Testis (tissue), 3 donors: Measurements from ENCODE around the gene JAKMIP3. TPM values are rescaled to one million over a fixed set of nuclear protein-coding genes. Genes with fewer than 3 reads are reported as not detected.

Experiments
- DNase-seq: peaks from one replicate; pipeline ENCODE4 v3.0.0-alpha.2; 2019
- H3K27ac ChIP-seq, 2 donors: fragments of 200-600 bp; sonication (generic); one replicate each; pipeline ENCODE4 v1.5.1; 2019
- H3K27me3 ChIP-seq: fragments of 200-600 bp; sonication (generic); one replicate; pipeline ENCODE4 v1.5.1; 2019
- H3K36me3 ChIP-seq: fragments of 200-600 bp; sonication (generic); one replicate; pipeline ENCODE4 v1.5.1; 2017; ENCODE audit warnings: low read depth; ENCODE audit errors: missing control alignments
- H3K4me1 ChIP-seq: fragments of 200-600 bp; sonication (generic); one replicate; pipeline ENCODE4 v1.5.1; 2019
- H3K4me3 ChIP-seq, 2 donors: fragments of 200-600 bp; sonication (generic); one replicate each; pipeline ENCODE4 v1.5.1; 2017 to 2019
- H3K9me3 ChIP-seq: fragments of 200-600 bp; sonication (generic); one replicate; pipeline ENCODE4 v1.5.1; 2017
- POLR2A ChIP-seq: fragments of 450-650 bp; IDR thresholded peaks from one replicate; pipeline ENCODE4 v1.6.1; 2017; ENCODE audit warnings: antibody characterized with exemption, mild to moderate bottlenecking, moderate library complexity
- WGBS, 2 donors: methylation state at CpG; one replicate each; pipeline ENCODE4 v1.1.5; 2018; 5-methylcytosine and 5-hydroxymethylcytosine counted together
- intact Hi-C: fragments of 100-400 bp; cut with DNase I; formaldehyde crosslinking; loops from one replicate; pipeline ENCODE4 v1.15.1; 2023; ENCODE audit warnings: low total_unique reads
- polyA plus RNA-seq: library from polyadenylated mRNA; stranded (reverse); fragments of 350-450 nt; fragmentation: Illumina TruSeq; extraction: RNeasy Lipid Tissue Mini Kit (QIAGEN cat#74804); gene quantifications from one replicate; pipeline ENCODE4 v1.2.3, GENCODE V29; 2014; ENCODE audit warnings: low read depth, low replicate concordance; ENCODE audit not compliant: insufficient read depth
- total RNA-seq, 2 donors: library from RNA; depleted of rRNA; stranded (reverse); fragments of >200 nt; gene quantifications; one replicate each; pipeline ENCODE4 v1.2.3, GENCODE V29; 2016
- TF ChIP-seq, protein P1 (sequence below), 3 experiments: fragments of 450-650 bp in 2 of 3; fragments of 200-600 bp in 1 of 3; sonication (generic) in 1 of 3; IDR thresholded peaks; one replicate each; pipeline ENCODE4 v1.5.1; 2016 to 2019; ENCODE audit warnings: antibody characterized with exemption in 3 of 3, mild to moderate bottlenecking in 2 of 3, moderate library complexity in 1 of 3

The JAKMIP3 gene
- total and polyA plus RNA-seq, 3 donors from 2014 or later = 1.3 to 4.6 (median 3.3) TPM

DNA sequence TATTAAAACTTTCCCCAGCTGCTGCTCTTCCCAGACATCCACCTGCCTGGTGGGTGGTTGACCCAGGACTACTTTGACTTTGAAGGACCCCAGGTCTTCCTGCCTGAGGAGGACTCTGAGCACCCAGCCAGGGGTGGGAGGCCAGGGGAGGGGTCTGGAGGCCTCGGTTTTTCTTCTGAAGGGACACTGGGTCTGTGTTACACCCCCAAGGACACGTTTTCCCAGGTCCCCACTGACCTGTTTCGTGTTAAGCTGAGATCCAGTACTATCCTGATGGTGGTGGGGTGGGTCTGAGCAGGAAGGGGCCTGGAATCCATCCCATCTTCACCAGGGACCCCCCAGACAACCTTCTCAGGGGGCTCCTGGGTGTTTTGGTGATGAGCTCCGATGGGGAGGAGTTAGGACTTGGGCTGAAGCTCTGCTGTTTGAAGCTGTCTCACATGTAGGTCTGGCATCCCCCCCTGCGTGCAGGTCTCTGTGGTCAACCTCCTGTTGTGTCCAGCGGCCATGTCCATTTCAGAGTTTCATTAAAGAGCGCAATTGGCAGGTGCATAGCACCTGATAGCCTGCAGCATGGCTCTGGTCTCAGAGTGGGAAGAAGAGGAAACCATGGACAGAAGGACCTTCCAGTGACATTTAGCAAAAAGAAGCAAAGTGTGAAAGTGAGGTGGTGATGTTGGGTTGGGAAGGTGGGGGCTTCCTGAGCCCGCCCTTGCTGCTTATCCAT is 3.5 kb downstream of the JAKMIP3 start:
- intact Hi-C loops = no loop called here
- H3K27me3 ChIP-seq = no peaks in the 10 kb centered on the region
- no peaks in the 10 kb centered on the region for H3K36me3 ChIP-seq
- H3K4me3 ChIP-seq = no peak overlapping the region
- peaks cover 8% of the 10 kb centered on the region for H3K4me1 ChIP-seq
- 78 to 89% methylated on average over 7 to 8 of the region's 8 CpGs for whole genome bisulfite sequencing, 2 donors
- TF ChIP-seq, protein P1, sequence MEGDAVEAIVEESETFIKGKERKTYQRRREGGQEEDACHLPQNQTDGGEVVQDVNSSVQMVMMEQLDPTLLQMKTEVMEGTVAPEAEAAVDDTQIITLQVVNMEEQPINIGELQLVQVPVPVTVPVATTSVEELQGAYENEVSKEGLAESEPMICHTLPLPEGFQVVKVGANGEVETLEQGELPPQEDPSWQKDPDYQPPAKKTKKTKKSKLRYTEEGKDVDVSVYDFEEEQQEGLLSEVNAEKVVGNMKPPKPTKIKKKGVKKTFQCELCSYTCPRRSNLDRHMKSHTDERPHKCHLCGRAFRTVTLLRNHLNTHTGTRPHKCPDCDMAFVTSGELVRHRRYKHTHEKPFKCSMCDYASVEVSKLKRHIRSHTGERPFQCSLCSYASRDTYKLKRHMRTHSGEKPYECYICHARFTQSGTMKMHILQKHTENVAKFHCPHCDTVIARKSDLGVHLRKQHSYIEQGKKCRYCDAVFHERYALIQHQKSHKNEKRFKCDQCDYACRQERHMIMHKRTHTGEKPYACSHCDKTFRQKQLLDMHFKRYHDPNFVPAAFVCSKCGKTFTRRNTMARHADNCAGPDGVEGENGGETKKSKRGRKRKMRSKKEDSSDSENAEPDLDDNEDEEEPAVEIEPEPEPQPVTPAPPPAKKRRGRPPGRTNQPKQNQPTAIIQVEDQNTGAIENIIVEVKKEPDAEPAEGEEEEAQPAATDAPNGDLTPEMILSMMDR (IDR thresholded peaks at IDR 0.05) = no peak
- no peak for TF ChIP-seq POLR2A
- DNase-seq = no peak
- no peak overlapping the region for H3K27ac ChIP-seq
- no peaks in the 10 kb centered on the region for H3K9me3 ChIP-seq

DNA sequence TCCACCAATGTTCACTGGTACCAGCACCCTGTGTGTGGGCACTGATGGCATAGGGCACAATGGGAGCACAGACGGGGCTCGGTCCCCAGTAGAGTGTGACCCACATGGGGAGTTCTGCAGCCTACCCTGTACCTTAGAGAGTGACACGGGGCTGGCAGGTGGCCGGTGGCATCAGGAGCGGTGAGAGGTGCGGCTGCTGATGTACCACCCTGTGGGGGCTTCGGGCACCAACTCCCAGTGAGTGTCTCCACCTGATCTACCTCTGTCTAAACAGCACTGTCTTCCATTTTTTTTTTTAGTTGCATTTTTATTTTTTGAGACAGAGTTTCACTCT is 4.1 kb downstream of the JAKMIP3 start:
- intact Hi-C loops = no loop called here
- TF ChIP-seq, protein P1 (IDR thresholded peaks at IDR 0.05) = no peak
- no peak for TF ChIP-seq POLR2A
- Histone ChIP-seq H3K27me3 (no peaks in the 10 kb centered on the region), H3K27ac (no peak overlapping the region), H3K4me1 (peaks cover 8% of the 10 kb centered on the region), H3K9me3 (no peaks in the 10 kb centered on the region), H3K4me3 (no peak overlapping the region), H3K36me3 (no peaks in the 10 kb centered on the region)
- no peak for DNase-seq
- WGBS, 2 donors = 89 to 97% methylated on average over 7 of the region's 7 CpGs

DNA sequence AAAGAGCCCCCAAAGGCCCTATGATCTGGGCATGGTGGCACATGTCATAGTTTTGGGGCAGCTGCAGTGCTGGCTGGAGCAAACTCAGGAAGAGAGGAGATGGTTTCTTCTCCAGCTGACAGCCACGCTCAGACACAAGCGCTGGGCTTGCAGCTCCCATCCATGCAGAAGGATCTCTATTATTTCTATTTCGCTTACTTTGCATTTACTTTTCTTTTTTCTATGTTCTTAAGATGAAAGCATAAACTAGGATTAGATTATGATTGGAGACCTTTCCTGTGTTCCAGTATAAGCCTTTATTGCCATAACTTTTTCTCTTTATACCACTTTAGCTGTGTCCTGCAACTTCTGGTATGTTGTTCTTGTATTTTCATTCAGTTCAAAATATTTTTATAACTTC is 5.0 kb downstream of the JAKMIP3 start:
- DNase-seq = no peak
- TF ChIP-seq POLR2A = no peak
- TF ChIP-seq, protein P1 (IDR thresholded peaks at IDR 0.05) = no peak
- WGBS, 2 donors = 79 to 98% methylated on average over 3 of the region's 3 CpGs
- intact Hi-C loops = no loop called here
- Histone ChIP-seq H3K27ac (no peak overlapping the region), H3K36me3 (no peaks in the 10 kb centered on the region), H3K4me3 (no peak overlapping the region), H3K9me3 (no peaks in the 10 kb centered on the region), H3K4me1 (peaks cover 8% of the 10 kb centered on the region), H3K27me3 (no peaks in the 10 kb centered on the region)

DNA sequence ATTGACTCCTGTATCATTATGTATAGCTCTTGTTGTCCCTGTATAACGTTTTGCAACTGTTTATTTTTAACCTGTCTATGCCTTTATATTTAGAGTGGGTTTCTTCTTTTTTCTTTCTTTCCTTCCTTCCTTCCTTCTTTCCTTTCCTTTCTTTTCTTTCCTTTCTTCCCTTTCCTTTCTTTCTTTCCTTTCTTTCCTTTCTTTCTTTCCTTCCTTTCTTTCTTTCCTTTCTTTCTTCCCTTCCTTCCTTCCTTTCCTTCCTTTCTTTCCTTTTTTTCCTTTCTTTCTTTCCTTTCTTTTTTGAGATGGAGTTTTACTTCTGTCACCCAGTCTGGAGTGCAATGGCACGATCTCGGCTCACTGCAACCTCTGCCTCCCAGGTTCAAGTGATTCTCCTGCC is 5.9 kb downstream of the JAKMIP3 start:
- Histone ChIP-seq H3K9me3 (no peaks in the 10 kb centered on the region), H3K27me3 (no peaks in the 10 kb centered on the region), H3K4me3 (no peak overlapping the region), H3K27ac (no peak overlapping the region), H3K36me3 (no peaks in the 10 kb centered on the region), H3K4me1 (peaks cover 3% of the 10 kb centered on the region)
- TF ChIP-seq, protein P1 (IDR thresholded peaks at IDR 0.05) = no peak
- TF ChIP-seq POLR2A = no peak
- intact Hi-C loops = no loop called here
- DNase-seq = no peak
- 78 to 92% methylated on average over 3 of the region's 3 CpGs for WGBS, 2 donors
